GM12873 (cell line): ENCODE measurements around the gene FAP.

Source experiments
- CTCF ChIP-seq: IDR thresholded peaks from 2 replicates; pipeline ENCODE4 v1.5.1; 2012; ENCODE audit warnings: low read depth, mild to moderate bottlenecking, moderate library complexity, low read length, control low read depth; ENCODE audit not compliant: insufficient read depth; ENCODE audit errors: missing control alignments

The FAP gene

GRCh38 chr2:162226836-162227235 is 16.4 kb downstream of the FAP start:
- no peak for TF ChIP-seq CTCF

- peak; percentile 97 for TF ChIP-seq CTCF
Measured at GRCh38 chr2:162221064-162221463, 22.2 kb downstream of the FAP start.

GRCh38 chr2:162220368-162220767 is 22.9 kb downstream of the FAP start:
- no peak for TF ChIP-seq CTCF

- TF ChIP-seq CTCF, result no peak
Measured at GRCh38 chr2:162219426-162219825, 23.8 kb downstream of the FAP start.

GRCh38 chr2:162217598-162217997 is 25.6 kb downstream of the FAP start:
- no peak for TF ChIP-seq CTCF

- TF ChIP-seq CTCF, result no peak
Measured at GRCh38 chr2:162215162-162215561, 28.1 kb downstream of the FAP start.

- no peak for TF ChIP-seq CTCF
Measured at GRCh38 chr2:162212366-162212765, 30.9 kb downstream of the FAP start.

GRCh38 chr2:162211732-162212131 is 31.5 kb downstream of the FAP start:
- no peak for TF ChIP-seq CTCF
